HEK293 (cell line): ENCODE data around the gene TXNIP.
"Not testable (repeated sequence)": the region's sequence is repeated elsewhere in the genome, so short reads cannot be mapped to it uniquely, and the experiment has no call there.

ENCODE experiments used
- CTCF ChIA-PET: fragments of 350-600 bp; formaldehyde crosslinking; extraction: SDS; loops from one replicate; lab custom pipeline; 2021; ENCODE audit warnings: antibody characterized with exemption; lab: Yijun Ruan, JAX
- POLR2A ChIA-PET: fragments of 300-600 bp; formaldehyde crosslinking; extraction: SDS; loops from one replicate; lab custom pipeline; 2020; ENCODE audit warnings: antibody characterized with exemption, inconsistent platforms; lab: Yijun Ruan, JAX
- H3K27ac ChIP-seq: fragments of 200-500 bp; sonication (Bioruptor generic); 2 replicates; pipeline ENCODE4 v1.5.1; 2014; ENCODE audit warnings: low read depth, low read length, control low read depth, inconsistent platforms; ENCODE audit errors: extremely low read depth
- H3K36me3 ChIP-seq, 2 experiments: fragments of 200-500 bp in 1 of 2; sonication (Bioruptor generic) in 1 of 2; 1 replicate in 1 of 2; 2 replicates in 1 of 2; pipeline ENCODE4 v1.5.1; 2014 to 2017; ENCODE audit warnings: inconsistent platforms in 2 of 2, low read length in 2 of 2; ENCODE audit not compliant: control insufficient read depth in 2 of 2, insufficient read depth in 1 of 2
- H3K4me1 ChIP-seq: fragments of 200-500 bp; sonication (Bioruptor generic); 2 replicates; pipeline ENCODE4 v1.5.1; 2014; ENCODE audit warnings: mild to moderate bottlenecking, low read length, inconsistent platforms; ENCODE audit not compliant: control insufficient read depth, insufficient read depth
- H3K4me3 ChIP-seq: 2 replicates; pipeline ENCODE4 v1.5.1; 2011; ENCODE audit warnings: low read depth, mild to moderate bottlenecking, control low read depth, low read length, moderate library complexity
- H3K9me3 ChIP-seq: fragments of 200-500 bp; sonication (Bioruptor generic); 2 replicates; pipeline ENCODE4 v1.5.1; 2014; ENCODE audit warnings: low read depth, low read length, inconsistent platforms; ENCODE audit not compliant: control insufficient read depth, insufficient read depth
- BCL11B ChIP-seq: fragments of 450-650 bp; formaldehyde crosslinking; IDR thresholded peaks from 2 replicates; pipeline ENCODE4 v1.5.1; 2016; ENCODE audit warnings: low read depth, missing biosample characterization, missing genetic modification characterization
- ZNF169 ChIP-seq: fragments of 450-650 bp; formaldehyde crosslinking; IDR thresholded peaks from 2 replicates; pipeline ENCODE4 v1.5.1; 2016; ENCODE audit warnings: missing biosample characterization, missing genetic modification characterization
- ZNF366 ChIP-seq: fragments of 450-650 bp; formaldehyde crosslinking; conservative IDR thresholded peaks from 2 replicates; pipeline ENCODE4 v1.5.1; 2016; ENCODE audit warnings: missing biosample characterization, missing genetic modification characterization
- ZNF561 ChIP-seq: fragments of 450-650 bp; IDR thresholded peaks from 2 replicates; pipeline ENCODE4 v1.5.1; 2018; ENCODE audit warnings: missing biosample characterization, missing genetic modification characterization, borderline replicate concordance
- ZNF624 ChIP-seq: fragments of 450-650 bp; formaldehyde crosslinking; IDR thresholded peaks from 2 replicates; pipeline ENCODE4 v1.5.1; 2017; ENCODE audit warnings: missing biosample characterization, missing genetic modification characterization
- ZNF843 ChIP-seq: fragments of 450-650 bp; formaldehyde crosslinking; IDR thresholded peaks from 2 replicates; pipeline ENCODE4 v1.5.1; 2016; ENCODE audit warnings: missing biosample characterization, missing genetic modification characterization
- TF ChIP-seq, protein P1 (sequence below): fragments of 450-650 bp; formaldehyde crosslinking; IDR thresholded peaks from 2 replicates; pipeline ENCODE4 v1.5.1; 2017; ENCODE audit warnings: missing biosample characterization, missing genetic modification characterization
- TF ChIP-seq, protein P2 (sequence below): fragments of 450-650 bp; IDR thresholded peaks from 2 replicates; pipeline ENCODE4 v1.5.1; 2018; ENCODE audit warnings: missing biosample characterization, missing genetic modification characterization
- TF ChIP-seq, protein P3 (sequence below): fragments of 450-650 bp; formaldehyde crosslinking; IDR thresholded peaks from 2 replicates; pipeline ENCODE4 v1.5.1; 2016; ENCODE audit warnings: missing biosample characterization, missing genetic modification characterization

The TXNIP gene

DNA sequence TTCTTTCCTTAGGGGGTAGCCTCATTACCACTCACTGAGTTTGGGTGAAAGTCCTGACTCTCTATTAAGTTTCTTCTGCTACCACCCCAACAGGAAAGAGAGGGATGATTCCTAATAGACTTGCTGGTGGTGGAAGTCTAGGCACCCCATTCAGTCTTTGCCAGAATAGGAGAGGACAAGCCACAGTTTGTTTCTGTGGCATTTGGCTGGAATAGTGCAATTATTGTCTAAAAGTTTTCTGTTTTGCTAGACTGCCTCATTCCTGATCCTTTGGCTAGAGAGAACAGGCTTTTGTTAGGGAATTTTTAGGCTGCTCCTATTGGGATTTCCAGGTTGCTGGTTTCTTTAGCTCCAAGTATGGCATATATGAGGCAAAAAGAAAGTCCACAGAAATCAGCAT lies 35.1 kb upstream of the TXNIP start:
- Histone ChIP-seq H3K27ac (no peak overlapping the region), H3K4me3 (no peak overlapping the region), H3K4me1 (no peaks in the 10 kb centered on the region)
- POLR2A ChIA-PET = interaction anchor here (0.9 to 1.5 kb wide), 2 partner anchors 20 to 52 kb away, joined by 3 to 5 read pairs; no protein-coding TSS in a partner anchor
- TF ChIP-seq ZNF169 (tag by site-specific recombination) (no peak), ZNF561 (tag by site-specific recombination) (no peak)
- TF ChIP-seq, protein P1, sequence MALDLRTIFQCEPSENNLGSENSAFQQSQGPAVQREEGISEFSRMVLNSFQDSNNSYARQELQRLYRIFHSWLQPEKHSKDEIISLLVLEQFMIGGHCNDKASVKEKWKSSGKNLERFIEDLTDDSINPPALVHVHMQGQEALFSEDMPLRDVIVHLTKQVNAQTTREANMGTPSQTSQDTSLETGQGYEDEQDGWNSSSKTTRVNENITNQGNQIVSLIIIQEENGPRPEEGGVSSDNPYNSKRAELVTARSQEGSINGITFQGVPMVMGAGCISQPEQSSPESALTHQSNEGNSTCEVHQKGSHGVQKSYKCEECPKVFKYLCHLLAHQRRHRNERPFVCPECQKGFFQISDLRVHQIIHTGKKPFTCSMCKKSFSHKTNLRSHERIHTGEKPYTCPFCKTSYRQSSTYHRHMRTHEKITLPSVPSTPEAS (tag by site-specific recombination) = no peak
- TF ChIP-seq, protein P2, sequence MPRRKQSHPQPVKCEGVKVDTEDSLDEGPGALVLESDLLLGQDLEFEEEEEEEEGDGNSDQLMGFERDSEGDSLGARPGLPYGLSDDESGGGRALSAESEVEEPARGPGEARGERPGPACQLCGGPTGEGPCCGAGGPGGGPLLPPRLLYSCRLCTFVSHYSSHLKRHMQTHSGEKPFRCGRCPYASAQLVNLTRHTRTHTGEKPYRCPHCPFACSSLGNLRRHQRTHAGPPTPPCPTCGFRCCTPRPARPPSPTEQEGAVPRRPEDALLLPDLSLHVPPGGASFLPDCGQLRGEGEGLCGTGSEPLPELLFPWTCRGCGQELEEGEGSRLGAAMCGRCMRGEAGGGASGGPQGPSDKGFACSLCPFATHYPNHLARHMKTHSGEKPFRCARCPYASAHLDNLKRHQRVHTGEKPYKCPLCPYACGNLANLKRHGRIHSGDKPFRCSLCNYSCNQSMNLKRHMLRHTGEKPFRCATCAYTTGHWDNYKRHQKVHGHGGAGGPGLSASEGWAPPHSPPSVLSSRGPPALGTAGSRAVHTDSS (tag by site-specific recombination) = no peak
- TF ChIP-seq, protein P3, sequence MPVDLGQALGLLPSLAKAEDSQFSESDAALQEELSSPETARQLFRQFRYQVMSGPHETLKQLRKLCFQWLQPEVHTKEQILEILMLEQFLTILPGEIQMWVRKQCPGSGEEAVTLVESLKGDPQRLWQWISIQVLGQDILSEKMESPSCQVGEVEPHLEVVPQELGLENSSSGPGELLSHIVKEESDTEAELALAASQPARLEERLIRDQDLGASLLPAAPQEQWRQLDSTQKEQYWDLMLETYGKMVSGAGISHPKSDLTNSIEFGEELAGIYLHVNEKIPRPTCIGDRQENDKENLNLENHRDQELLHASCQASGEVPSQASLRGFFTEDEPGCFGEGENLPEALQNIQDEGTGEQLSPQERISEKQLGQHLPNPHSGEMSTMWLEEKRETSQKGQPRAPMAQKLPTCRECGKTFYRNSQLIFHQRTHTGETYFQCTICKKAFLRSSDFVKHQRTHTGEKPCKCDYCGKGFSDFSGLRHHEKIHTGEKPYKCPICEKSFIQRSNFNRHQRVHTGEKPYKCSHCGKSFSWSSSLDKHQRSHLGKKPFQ (tag by site-specific recombination) = no peak
- TF ChIP-seq, all 188 proteins: peak for 0
- H3K36me3 ChIP-seq = no peaks in the 10 kb centered on the region
- CTCF ChIA-PET = interaction anchor here (0.8 to 1.8 kb wide), 7 partner anchors 8 to 172 kb away, joined by 3 to 5 read pairs (median 3); partner anchors contain the start of genes HJV and PIAS3
- no peaks in the 10 kb centered on the region for H3K9me3 ChIP-seq

DNA sequence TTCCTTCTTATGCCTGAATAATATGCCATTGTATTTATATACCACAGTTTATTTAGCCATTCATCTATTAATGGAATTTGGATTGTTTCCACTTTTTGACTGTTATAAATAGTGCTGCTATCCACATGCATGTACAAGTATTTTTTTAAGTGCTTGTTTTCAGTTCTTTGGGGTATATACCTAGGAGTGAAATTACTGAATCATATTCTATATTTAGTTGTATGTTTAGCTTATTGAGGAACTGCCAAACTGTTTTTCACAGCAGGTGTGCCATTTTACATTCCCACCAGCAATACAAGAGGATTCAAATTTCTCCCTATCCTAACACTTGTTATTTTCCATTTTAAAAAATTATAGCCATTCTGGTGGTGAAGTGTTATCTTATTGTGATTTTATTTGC lies 32.7 kb upstream of the TXNIP start:
- POLR2A ChIA-PET = no interaction called here
- Histone ChIP-seq H3K36me3 (no peaks in the 10 kb centered on the region), H3K27ac (no peak overlapping the region), H3K9me3 (no peaks in the 10 kb centered on the region), H3K4me1 (no peaks in the 10 kb centered on the region), H3K4me3 (no peak overlapping the region)
- CTCF ChIA-PET = no interaction called here
- TF ChIP-seq ZNF843 (tag by site-specific recombination) (no peak), ZNF624 (tag by site-specific recombination) (no peak), BCL11B (tag by site-specific recombination) (no peak)

DNA sequence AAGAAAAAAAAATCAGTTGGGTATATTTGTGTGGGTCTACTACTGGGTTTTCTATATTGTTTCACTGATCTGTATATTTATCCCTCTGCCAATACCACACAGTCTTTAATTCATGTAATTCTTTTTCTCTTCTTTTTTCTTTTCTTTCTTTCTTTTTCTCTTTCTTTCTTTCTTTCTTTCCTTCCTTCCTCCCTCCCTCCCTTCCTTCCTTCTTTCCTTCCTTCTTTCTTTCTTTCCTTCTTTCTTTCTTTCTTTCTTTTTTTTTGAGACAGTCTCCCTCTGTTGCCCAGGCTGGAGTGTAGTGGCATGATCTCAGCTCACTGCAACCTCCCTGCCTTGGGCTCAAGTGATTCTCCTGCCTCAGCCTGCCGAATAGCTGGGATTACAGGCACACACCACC lies 30.3 kb upstream of the TXNIP start:
- H3K4me3 ChIP-seq, H3K9me3 ChIP-seq, CTCF ChIA-PET, H3K4me1 ChIP-seq, H3K36me3 ChIP-seq, POLR2A ChIA-PET, H3K27ac ChIP-seq: not testable (repeated sequence)
- peak; percentile 92 for TF ChIP-seq ZNF366 (tag by site-specific recombination)

DNA sequence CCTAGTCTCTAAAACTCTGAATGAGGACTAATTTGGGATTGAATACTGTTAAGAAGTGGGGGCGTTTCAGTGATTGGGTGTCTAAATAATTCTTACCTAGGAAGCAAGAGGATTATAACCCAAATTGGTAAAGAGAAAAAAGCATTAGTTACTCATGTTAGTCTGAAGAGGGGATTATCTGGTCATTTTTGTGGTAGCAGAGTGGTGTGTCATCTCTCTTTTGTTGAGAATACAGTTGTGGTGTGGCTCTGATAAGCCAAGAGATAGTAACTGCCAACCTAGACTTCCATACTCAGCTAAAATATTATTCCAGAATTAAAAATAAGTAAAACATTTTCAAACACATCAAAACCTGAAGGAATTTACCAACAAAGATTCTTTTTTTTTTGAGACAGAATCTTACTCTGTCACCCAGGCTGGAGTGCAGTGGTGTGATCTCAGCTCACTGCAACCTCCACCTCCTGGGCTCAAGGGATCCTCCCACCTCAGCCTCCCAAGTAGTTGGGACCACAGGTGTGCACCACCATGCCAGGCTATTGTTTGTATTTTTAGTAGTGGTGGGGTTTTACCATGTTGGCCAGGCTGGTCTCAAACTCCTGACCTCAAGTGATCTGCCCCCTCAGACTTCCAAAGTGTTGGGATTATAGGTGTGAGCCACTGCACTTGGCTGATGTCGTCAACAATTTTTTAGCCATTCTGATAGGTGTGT lies 29.6 kb upstream of the TXNIP start:
- POLR2A ChIA-PET, H3K36me3 ChIP-seq, H3K9me3 ChIP-seq, H3K4me1 ChIP-seq, H3K4me3 ChIP-seq, H3K27ac ChIP-seq: not testable (repeated sequence)
- CTCF ChIA-PET = interaction anchor here (1.0 to 2.3 kb wide), 4 partner anchors 8 to 179 kb away, joined by 3 to 6 read pairs (median 4); no protein-coding TSS in a partner anchor
